GM19025 (cell line): ENCODE data around the gene CCM2L.

Experiments
- ATAC-seq: cut with Tn5 transposase; IDR thresholded peaks from one replicate; pipeline ENCODE4 v1.9.1; 2021; ENCODE audit warnings: mild to moderate bottlenecking, low read depth, moderate library complexity; ENCODE audit not compliant: unreplicated experiment

CCM2L gene

GRCh38 chr20:32052778-32053362 is 42.6 kb downstream of the CCM2L start:
- no peak for ATAC-seq

- no peak for ATAC-seq
Measured at GRCh38 chr20:32053648-32054047, 43.4 kb downstream of the CCM2L start.

GRCh38 chr20:32056708-32057483 is 46.7 kb downstream of the CCM2L start:
- no peak for ATAC-seq

- no peak for ATAC-seq
Measured at GRCh38 chr20:32057656-32058184, 47.5 kb downstream of the CCM2L start.

- ATAC-seq = no peak
Measured at GRCh38 chr20:32059189-32059588, 49.0 kb downstream of the CCM2L start.

- ATAC-seq = no peak
Measured at GRCh38 chr20:32062776-32063170, 52.5 kb downstream of the CCM2L start.

GRCh38 chr20:32063695-32064094 is 53.5 kb downstream of the CCM2L start:
- ATAC-seq = no peak

- no peak for ATAC-seq
Measured at GRCh38 chr20:32064667-32065066, 54.4 kb downstream of the CCM2L start.

- no peak for ATAC-seq
Measured at GRCh38 chr20:32067234-32067821, 57.1 kb downstream of the CCM2L start.

- ATAC-seq = no peak
Measured at GRCh38 chr20:32068174-32068573, 57.9 kb downstream of the CCM2L start.

- no peak for ATAC-seq
Measured at GRCh38 chr20:32069711-32070110, 59.5 kb downstream of the CCM2L start.

GRCh38 chr20:32070282-32070681 is 60.0 kb downstream of the CCM2L start:
- no peak for ATAC-seq

- no peak for ATAC-seq
Measured at GRCh38 chr20:32070690-32071213, 60.5 kb downstream of the CCM2L start.

GRCh38 chr20:32071395-32072167 is 61.3 kb downstream of the CCM2L start:
- ATAC-seq = no peak

GRCh38 chr20:32072168-32072750 is 62.0 kb downstream of the CCM2L start:
- no peak for ATAC-seq

GRCh38 chr20:32075534-32075933 is 65.3 kb downstream of the CCM2L start:
- no peak for ATAC-seq

GRCh38 chr20:32077190-32077589 is 67.0 kb downstream of the CCM2L start:
- no peak for ATAC-seq

- ATAC-seq = no peak
Measured at GRCh38 chr20:32078322-32078721, 68.1 kb downstream of the CCM2L start.

- ATAC-seq = no peak
Measured at GRCh38 chr20:32078791-32079190, 68.6 kb downstream of the CCM2L start.

GRCh38 chr20:32079655-32080109 is 69.4 kb downstream of the CCM2L start:
- ATAC-seq = no peak
